ENCODE measurements around the gene SLC19A1.

GRCh38 chr21:45507523-45507875 lies 34.7 kb downstream of the SLC19A1 start:
- TF ChIP-seq CTCF (IDR thresholded peaks at IDR 0.05 in 8 of 11, conservative IDR thresholded peaks at IDR 0.05 in 3 of 11): no peak
- no peak for TF ChIP-seq POLR2A (IDR thresholded peaks at IDR 0.05)
- TF ChIP-seq POLR2AphosphoS5 (IDR thresholded peaks at IDR 0.05): peak in 1 of 3 donors; percentile 25
